AG09319 (cell line): Measurements from ENCODE around the gene CHD9.

Source experiments
- DNase-seq: peaks from one replicate; pipeline ENCODE4 v3.0.0-alpha.2; 2010; ENCODE audit warnings: low read depth; ENCODE audit errors: extremely low read depth
- TF ChIP-seq, protein P1 (sequence below): IDR thresholded peaks from 2 replicates; pipeline ENCODE4 v1.5.1; 2011; ENCODE audit warnings: low read depth, mild to moderate bottlenecking, inconsistent platforms, low read length, moderate library complexity

CHD9 gene

DNA sequence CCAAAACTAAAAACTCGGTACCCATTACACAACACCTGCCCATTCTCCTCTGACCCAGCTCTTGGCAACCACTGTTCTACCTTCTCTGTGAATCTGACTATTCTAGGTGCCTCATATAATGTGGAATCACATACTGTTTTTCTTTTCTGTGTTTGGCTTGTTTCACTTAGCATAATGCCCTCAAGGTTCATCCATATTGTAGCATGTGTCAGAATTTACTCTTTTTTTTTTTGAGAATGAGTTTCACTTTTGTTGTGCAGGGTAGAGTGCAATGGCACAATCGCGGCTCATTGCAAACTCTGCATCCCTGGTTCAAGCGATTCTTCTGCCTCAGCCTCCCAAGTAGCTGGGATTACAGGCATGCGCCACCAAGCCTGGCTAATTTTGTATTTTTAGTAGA lies 320.0 kb downstream of the CHD9 start:
- no peak for DNase-seq
- TF ChIP-seq, protein P1, sequence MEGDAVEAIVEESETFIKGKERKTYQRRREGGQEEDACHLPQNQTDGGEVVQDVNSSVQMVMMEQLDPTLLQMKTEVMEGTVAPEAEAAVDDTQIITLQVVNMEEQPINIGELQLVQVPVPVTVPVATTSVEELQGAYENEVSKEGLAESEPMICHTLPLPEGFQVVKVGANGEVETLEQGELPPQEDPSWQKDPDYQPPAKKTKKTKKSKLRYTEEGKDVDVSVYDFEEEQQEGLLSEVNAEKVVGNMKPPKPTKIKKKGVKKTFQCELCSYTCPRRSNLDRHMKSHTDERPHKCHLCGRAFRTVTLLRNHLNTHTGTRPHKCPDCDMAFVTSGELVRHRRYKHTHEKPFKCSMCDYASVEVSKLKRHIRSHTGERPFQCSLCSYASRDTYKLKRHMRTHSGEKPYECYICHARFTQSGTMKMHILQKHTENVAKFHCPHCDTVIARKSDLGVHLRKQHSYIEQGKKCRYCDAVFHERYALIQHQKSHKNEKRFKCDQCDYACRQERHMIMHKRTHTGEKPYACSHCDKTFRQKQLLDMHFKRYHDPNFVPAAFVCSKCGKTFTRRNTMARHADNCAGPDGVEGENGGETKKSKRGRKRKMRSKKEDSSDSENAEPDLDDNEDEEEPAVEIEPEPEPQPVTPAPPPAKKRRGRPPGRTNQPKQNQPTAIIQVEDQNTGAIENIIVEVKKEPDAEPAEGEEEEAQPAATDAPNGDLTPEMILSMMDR, result no peak

DNA sequence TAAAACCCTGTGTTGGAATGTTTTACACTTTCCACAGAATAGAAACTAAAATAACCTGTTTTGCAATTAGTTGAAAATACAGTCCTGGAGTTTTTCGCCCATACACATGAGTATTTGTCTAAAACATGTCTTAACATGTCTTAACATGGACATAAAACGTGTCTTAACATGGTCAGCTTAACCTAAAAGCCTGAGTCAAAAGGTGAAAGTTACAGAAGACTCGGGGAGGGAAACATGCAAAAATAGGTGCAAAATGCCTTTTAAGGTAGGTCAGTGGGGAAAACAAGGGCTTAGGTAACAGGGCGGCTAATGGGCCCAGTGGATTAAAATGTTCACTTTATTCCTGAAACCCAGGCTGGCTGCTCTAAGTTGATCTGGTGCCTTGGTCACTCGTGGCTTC lies 323.3 kb downstream of the CHD9 start:
- TF ChIP-seq, protein P1, result no peak
- no peak for DNase-seq
